D721Med (cell line): ENCODE results near the gene TEX13C.

Experiments
- DNase-seq: peaks from one replicate; pipeline ENCODE4 v3.0.0; 2011; ENCODE audit warnings: low spot score; ENCODE audit not compliant: insufficient read length
- FAIRE-seq: peaks from 2 replicates; lab custom pipeline; 2011; peaks lifted over from hg19 to GRCh38; lab: Jason Lieb, UNC
- TF ChIP-seq, protein P1 (sequence below): IDR thresholded peaks from 2 replicates; pipeline ENCODE4 v1.5.1; 2012; ENCODE audit warnings: mild to moderate bottlenecking, control low read depth; ENCODE audit not compliant: insufficient read depth; ENCODE audit errors: missing control alignments

Gene TEX13C

DNA sequence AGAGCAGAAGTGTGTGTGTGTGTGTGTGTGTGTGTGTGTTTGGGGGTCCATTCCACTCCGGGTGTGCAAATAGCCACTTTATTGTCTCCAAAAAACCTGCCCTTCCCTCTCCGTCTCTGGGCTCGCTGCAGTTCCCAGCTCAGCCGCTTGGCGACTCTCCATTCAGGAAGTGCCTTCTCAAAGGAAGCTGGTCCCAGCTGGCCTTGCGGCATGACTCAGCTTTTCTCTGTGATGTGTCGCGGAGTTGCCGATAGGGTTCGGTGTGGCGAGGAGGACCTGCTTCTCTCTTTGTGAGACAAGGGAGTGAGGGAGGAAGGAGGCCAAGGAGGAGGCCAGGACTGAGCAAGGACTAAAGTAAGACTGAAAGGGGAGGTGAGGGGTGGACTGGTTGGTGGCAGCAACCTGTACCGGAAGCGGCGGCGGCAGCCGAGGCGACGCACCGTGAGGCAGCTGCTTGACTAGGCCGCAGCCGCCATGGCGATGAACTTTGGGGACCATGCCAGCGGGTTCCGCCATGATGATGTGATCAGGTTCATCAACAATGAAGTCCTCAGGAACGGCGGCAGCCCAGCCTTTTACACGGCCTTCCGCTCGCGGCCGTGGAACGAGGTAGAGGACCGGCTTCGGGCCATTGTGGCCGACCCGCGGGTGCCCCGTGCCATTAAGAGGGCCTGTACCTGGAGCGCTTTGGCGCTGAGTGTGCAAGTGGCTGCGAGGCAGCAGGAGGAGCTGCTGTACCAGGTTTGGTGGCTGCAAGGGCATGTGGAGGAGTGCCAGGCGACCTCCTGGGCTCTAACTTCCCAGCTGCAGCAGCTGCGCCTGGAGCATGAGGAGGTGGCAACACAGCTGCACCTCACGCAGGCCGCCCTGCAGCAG, at the start of gene TEX13C:
Gene TEX13C, plus strand, starts transcription at position 226 of the 876 bp plus-strand sequence. Its CDS starts 249 bp downstream, at position 475.
- DNase-seq, result no peak
- no peak for FAIRE-seq
- TF ChIP-seq, protein P1, sequence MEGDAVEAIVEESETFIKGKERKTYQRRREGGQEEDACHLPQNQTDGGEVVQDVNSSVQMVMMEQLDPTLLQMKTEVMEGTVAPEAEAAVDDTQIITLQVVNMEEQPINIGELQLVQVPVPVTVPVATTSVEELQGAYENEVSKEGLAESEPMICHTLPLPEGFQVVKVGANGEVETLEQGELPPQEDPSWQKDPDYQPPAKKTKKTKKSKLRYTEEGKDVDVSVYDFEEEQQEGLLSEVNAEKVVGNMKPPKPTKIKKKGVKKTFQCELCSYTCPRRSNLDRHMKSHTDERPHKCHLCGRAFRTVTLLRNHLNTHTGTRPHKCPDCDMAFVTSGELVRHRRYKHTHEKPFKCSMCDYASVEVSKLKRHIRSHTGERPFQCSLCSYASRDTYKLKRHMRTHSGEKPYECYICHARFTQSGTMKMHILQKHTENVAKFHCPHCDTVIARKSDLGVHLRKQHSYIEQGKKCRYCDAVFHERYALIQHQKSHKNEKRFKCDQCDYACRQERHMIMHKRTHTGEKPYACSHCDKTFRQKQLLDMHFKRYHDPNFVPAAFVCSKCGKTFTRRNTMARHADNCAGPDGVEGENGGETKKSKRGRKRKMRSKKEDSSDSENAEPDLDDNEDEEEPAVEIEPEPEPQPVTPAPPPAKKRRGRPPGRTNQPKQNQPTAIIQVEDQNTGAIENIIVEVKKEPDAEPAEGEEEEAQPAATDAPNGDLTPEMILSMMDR, result no peak

DNA sequence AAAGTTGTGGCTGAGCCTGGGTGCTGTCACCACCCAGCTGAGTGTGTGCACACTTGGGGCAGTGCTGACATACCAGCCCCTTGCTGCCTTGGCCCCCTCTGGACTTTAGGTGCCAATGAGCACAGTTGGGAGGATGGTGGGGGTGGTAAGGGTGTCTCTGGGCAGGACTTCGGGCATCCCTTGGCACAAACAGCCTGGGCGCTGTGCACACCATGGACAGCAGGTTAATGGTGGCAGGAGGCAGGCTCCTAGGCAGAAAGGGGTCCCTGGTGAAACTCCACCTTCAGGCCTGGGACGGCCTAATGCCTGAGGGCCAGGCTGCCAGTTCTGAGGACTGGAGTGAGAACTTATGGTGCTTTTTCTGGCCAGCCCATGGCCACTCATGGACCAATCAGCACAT, 32.4 kb upstream of the TEX13C start:
- DNase-seq, result no peak
- TF ChIP-seq, protein P1, result no peak
- FAIRE-seq, result no peak

DNA sequence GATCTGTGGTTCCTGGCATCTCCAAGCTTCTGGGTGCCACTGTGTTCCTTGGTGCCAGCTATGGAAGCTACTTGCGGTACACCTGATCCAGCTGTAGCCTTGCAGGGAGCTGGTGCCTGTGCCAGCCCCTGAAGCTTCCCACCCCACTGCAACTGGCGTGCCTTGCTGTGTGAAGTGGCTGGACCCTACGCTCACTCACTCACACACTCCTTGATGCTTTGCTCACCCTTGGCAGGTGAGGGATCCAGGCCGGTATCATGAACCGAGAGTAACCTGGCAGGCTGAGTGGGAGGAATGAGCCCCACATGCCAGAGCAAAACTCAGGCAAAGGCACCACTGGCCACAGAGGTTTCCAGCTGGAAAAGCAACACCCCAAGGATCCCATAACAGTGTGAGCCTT, 31.3 kb upstream of the TEX13C start:
- TF ChIP-seq, protein P1, result no peak
- FAIRE-seq (no peak), DNase-seq (no peak)

DNA sequence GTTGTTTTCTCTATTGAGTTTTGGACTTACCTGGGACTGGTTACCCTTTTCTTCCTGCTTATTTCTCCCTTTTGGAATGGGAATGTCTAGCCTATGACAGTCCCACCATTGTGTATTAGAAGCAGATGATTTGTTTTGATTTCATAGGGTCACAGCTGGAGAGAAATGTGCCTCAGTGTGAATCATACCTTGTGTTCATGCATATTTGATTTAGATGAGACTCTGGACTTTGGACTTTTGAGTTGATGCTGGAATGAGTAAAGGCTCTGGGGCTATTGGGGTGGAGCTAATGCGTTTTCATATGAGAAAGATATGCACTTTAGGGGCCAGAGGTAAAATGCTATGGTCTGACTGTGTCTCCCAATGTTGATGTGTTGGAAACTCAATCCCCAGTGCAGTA, 30.5 kb upstream of the TEX13C start:
- TF ChIP-seq, protein P1, result no peak

DNA sequence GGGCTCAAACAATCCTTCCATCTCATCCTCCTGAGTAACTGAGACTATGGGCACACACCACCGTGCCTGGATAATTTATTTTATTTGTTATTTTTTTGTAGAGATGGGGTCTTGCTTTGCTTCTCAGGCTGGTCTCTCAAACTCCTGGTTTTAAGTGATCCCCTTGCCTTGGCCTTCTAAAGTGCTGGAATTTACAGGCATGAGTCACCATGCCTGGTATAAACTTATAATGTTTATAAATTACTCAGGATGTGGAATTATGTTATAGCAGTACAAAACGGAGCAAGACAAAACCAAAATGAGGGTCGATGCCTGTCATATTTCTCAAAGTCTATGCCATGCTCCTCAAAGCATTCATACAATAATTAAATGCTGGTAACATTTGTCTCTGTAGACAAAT, 29.8 kb upstream of the TEX13C start:
- DNase-seq (no peak), FAIRE-seq (no peak)
- TF ChIP-seq, protein P1, result no peak

More for the DNA sequence above, 30.5 kb upstream of the TEX13C start:
- DNase-seq (no peak), FAIRE-seq (no peak)

DNA sequence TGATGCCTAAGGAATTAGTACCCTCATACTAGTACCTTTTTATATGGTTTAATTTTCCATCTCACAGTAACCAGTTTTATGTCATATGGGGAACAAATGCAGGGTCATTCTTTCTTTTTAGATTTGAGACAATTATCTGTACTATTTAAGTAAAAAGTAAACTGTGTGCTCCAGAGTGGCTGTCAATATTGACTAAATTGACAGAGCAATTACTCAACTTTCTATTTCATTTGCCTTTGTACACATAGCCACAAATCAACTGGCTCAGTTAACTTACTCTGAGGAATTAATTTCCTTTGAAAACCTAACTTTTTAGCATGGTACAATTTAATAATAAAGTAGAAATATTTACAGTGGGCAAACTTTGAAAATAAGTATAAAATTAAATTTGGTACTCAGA, 28.5 kb upstream of the TEX13C start:
- TF ChIP-seq, protein P1, result no peak
- FAIRE-seq (no peak), DNase-seq (no peak)
